Measurements from ENCODE around the gene KIRREL1. TPM values are rescaled to one million over a fixed set of nuclear protein-coding genes. Genes with fewer than 3 reads are reported as not detected.

KIRREL1 gene
- polyA plus RNA-seq, 1 donor from 2014 or later = 12.9 TPM

GRCh38 chr1:158013840-158014730 is 20.6 kb downstream of the KIRREL1 start:
- TF ChIP-seq SMC3 (conservative IDR thresholded peaks at IDR 0.05; ENCODE audit: poor library complexity) (peak; percentile 20), EZH2 (IDR thresholded peaks at IDR 0.05; ENCODE audit: borderline replicate concordance, insufficient read depth, low read length, poor library complexity, severe bottlenecking) (no peak)
- no peak overlapping the region for H2AFZ ChIP-seq (ENCODE audit: low read depth, low read length)
- H3K9me2 ChIP-seq (ENCODE audit: insufficient read depth, low read length) = no peaks in the 10 kb centered on the region
- H3K27me3 ChIP-seq (ENCODE audit: insufficient read depth, low read depth, low read length) = no peaks in the 10 kb centered on the region
- peaks cover 41% of the 10 kb centered on the region for H3K79me2 ChIP-seq (replicated peaks; ENCODE audit: insufficient read depth, low read length)
- H3K9me3 ChIP-seq (ENCODE audit: low read length) = no peaks in the 10 kb centered on the region
- H4K20me1 ChIP-seq (ENCODE audit: insufficient read depth) = no peaks in the 10 kb centered on the region
- H3F3A ChIP-seq (ENCODE audit: insufficient read depth, low read length, poor library complexity, severe bottlenecking) = no peaks in the 10 kb centered on the region
- peak overlapping the region; percentile 67 for H3K27ac ChIP-seq (ENCODE audit: low read length)
- no peaks in the 10 kb centered on the region for H3K36me3 ChIP-seq (ENCODE audit: insufficient read depth, low read length)
- peak overlapping the region; percentile 50 for H3K9ac ChIP-seq (ENCODE audit: low read length)
- H3K4me2 ChIP-seq (ENCODE audit: low read length) = peak overlapping the region; percentile 71
- H3K4me3 ChIP-seq (ENCODE audit: low read length) = peak overlapping the region; percentile 59

DNA sequence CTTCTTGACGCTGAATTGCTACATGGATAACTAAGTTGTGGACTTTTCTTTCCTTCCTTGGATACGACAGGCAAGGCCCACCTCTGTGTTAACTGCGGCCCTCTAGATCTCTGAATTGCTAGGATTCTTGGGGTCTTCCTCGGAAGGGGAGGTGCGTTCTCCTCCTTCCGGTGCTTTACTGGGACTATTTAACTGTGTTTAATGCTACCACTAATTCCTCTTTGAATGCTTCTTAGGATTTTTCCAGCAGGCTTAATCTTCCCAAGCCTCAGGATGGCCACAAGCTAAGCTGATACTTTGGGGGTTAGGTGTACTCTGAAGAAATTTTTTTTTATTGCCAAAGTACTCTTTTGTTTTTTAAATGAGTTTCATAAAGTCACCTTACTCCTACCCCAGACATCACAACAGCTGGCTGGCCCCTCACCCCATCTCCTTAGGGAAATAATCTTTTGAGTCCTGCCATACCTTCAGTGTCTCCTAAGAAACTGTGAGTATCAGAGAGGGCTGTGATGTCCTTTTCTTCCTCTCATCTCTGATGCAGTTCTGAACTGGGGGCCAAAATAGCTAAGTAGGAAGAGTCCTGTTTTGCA is 21.4 kb downstream of the KIRREL1 start:
- H3K4me3 ChIP-seq (ENCODE audit: low read length) = peak overlapping the region; percentile 59
- no peaks in the 10 kb centered on the region for H3F3A ChIP-seq (ENCODE audit: insufficient read depth, low read length, poor library complexity, severe bottlenecking)
- no peaks in the 10 kb centered on the region for H3K27me3 ChIP-seq (ENCODE audit: insufficient read depth, low read depth, low read length)
- no peaks in the 10 kb centered on the region for H4K20me1 ChIP-seq (ENCODE audit: insufficient read depth)
- no peaks in the 10 kb centered on the region for H3K9me2 ChIP-seq (ENCODE audit: insufficient read depth, low read length)
- TF ChIP-seq, protein P1, sequence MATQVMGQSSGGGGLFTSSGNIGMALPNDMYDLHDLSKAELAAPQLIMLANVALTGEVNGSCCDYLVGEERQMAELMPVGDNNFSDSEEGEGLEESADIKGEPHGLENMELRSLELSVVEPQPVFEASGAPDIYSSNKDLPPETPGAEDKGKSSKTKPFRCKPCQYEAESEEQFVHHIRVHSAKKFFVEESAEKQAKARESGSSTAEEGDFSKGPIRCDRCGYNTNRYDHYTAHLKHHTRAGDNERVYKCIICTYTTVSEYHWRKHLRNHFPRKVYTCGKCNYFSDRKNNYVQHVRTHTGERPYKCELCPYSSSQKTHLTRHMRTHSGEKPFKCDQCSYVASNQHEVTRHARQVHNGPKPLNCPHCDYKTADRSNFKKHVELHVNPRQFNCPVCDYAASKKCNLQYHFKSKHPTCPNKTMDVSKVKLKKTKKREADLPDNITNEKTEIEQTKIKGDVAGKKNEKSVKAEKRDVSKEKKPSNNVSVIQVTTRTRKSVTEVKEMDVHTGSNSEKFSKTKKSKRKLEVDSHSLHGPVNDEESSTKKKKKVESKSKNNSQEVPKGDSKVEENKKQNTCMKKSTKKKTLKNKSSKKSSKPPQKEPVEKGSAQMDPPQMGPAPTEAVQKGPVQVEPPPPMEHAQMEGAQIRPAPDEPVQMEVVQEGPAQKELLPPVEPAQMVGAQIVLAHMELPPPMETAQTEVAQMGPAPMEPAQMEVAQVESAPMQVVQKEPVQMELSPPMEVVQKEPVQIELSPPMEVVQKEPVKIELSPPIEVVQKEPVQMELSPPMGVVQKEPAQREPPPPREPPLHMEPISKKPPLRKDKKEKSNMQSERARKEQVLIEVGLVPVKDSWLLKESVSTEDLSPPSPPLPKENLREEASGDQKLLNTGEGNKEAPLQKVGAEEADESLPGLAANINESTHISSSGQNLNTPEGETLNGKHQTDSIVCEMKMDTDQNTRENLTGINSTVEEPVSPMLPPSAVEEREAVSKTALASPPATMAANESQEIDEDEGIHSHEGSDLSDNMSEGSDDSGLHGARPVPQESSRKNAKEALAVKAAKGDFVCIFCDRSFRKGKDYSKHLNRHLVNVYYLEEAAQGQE (IDR thresholded peaks at IDR 0.05; ENCODE audit: borderline replicate concordance) = no peak
- no peak for TF ChIP-seq POLR2AphosphoS5 (IDR thresholded peaks at IDR 0.05)
- no peak for TF ChIP-seq RAD21 (conservative IDR thresholded peaks at IDR 0.05)
- peak overlapping the region; percentile 67 for H3K27ac ChIP-seq (ENCODE audit: low read length)
- H3K9ac ChIP-seq (ENCODE audit: low read length) = peak overlapping the region; percentile 50
- H3K4me2 ChIP-seq (ENCODE audit: low read length) = peak overlapping the region; percentile 71
- H3K36me3 ChIP-seq (ENCODE audit: insufficient read depth, low read length) = no peaks in the 10 kb centered on the region
- H3K9me3 ChIP-seq (ENCODE audit: low read length) = no peaks in the 10 kb centered on the region
- peaks cover 36% of the 10 kb centered on the region for H3K79me2 ChIP-seq (replicated peaks; ENCODE audit: insufficient read depth, low read length)
- no peak overlapping the region for H2AFZ ChIP-seq (ENCODE audit: low read depth, low read length)

DNA sequence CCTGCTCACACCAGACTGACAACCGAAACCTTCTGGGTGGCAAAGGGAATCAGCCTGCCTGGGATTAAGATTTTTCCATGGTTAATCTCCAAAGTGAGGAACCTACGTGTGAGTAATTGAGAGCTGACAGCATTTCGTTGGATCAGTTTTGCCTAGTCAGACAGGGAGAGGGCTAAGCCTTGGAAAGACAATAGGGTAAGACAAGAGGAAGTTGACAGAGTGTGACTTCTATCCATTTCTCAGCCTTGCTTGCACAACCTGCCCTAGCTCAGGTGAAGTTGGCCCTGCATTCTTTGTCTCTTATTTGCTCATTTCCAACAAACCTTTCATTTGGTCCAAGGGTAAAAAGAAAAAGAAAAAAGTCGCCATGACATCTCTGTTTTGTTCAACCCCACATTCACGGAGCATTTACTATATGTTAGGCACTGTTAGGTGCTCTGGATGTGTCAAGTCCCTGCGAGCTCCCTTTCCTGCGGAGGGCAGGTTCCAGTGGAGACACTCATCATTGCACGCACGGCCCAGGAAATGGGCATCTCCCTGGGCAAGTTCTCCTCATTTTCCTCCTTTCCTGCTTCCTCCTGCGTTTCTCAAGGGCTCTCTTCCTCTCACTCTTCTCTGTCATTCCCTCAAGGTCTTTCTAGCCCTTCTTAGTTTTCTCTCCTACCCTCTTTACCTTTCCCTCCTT is 23.3 kb downstream of the KIRREL1 start:
- no peaks in the 10 kb centered on the region for H3F3A ChIP-seq (ENCODE audit: insufficient read depth, low read length, poor library complexity, severe bottlenecking)
- peaks cover 43% of the 10 kb centered on the region for H3K79me2 ChIP-seq (replicated peaks; ENCODE audit: insufficient read depth, low read length)
- H2AFZ ChIP-seq (ENCODE audit: low read depth, low read length) = no peak overlapping the region
- no peaks in the 10 kb centered on the region for H3K9me3 ChIP-seq (ENCODE audit: low read length)
- H3K9me2 ChIP-seq (ENCODE audit: insufficient read depth, low read length) = no peaks in the 10 kb centered on the region
- H3K4me2 ChIP-seq (ENCODE audit: low read length) = no peak overlapping the region
- no peak overlapping the region for H3K27ac ChIP-seq (ENCODE audit: low read length)
- H3K9ac ChIP-seq (ENCODE audit: low read length) = no peak overlapping the region
- TF ChIP-seq MXI1 (conservative IDR thresholded peaks at IDR 0.05; ENCODE audit: poor library complexity, severe bottlenecking) (no peak), RAD21 (conservative IDR thresholded peaks at IDR 0.05) (no peak), EP300 (conservative IDR thresholded peaks at IDR 0.05; ENCODE audit: poor library complexity, severe bottlenecking) (no peak), SMC3 (conservative IDR thresholded peaks at IDR 0.05; ENCODE audit: poor library complexity) (no peak), EZH2 (IDR thresholded peaks at IDR 0.05; ENCODE audit: borderline replicate concordance, insufficient read depth, low read length, poor library complexity, severe bottlenecking) (no peak), POLR2AphosphoS5 (IDR thresholded peaks at IDR 0.05) (no peak), CTCF (IDR thresholded peaks at IDR 0.05; ENCODE audit: poor library complexity, severe bottlenecking) (no peak)
- no peaks in the 10 kb centered on the region for H3K27me3 ChIP-seq (ENCODE audit: insufficient read depth, low read depth, low read length)
- no peaks in the 10 kb centered on the region for H4K20me1 ChIP-seq (ENCODE audit: insufficient read depth)
- H3K36me3 ChIP-seq (ENCODE audit: insufficient read depth, low read length) = no peaks in the 10 kb centered on the region
- H3K4me3 ChIP-seq (ENCODE audit: low read length) = no peak overlapping the region

All from neural cell (in vitro differentiated cells).